Ishikawa (cell line): ENCODE results near the gene DROSHA.

ENCODE experiments used
- CEBPB ChIP-seq: IDR thresholded peaks from 2 replicates; pipeline ENCODE4 v1.6.1; 2012
- CREB1 ChIP-seq: IDR thresholded peaks from 2 replicates; pipeline ENCODE4 v1.6.1; 2012; ENCODE audit warnings: low read depth
- EGR1 ChIP-seq: IDR thresholded peaks from 2 replicates; pipeline ENCODE4 v1.6.1; 2012
- EP300 ChIP-seq: IDR thresholded peaks from 2 replicates; pipeline ENCODE4 v1.6.1; 2012; ENCODE audit warnings: borderline replicate concordance
- FOXM1 ChIP-seq: IDR thresholded peaks from 2 replicates; pipeline ENCODE4 v1.6.1; 2012; ENCODE audit warnings: low read depth, borderline replicate concordance
- MAX ChIP-seq: IDR thresholded peaks from 2 replicates; pipeline ENCODE4 v1.6.1; 2012
- NFIC ChIP-seq: IDR thresholded peaks from 2 replicates; pipeline ENCODE4 v1.6.1; 2012
- REST ChIP-seq: IDR thresholded peaks from 2 replicates; pipeline ENCODE4 v1.6.1; 2012; ENCODE audit warnings: low read depth, mild to moderate bottlenecking
- TAF1 ChIP-seq: IDR thresholded peaks from 2 replicates; pipeline ENCODE4 v1.6.1; 2012; ENCODE audit warnings: low read depth, mild to moderate bottlenecking
- TCF12 ChIP-seq: IDR thresholded peaks from 2 replicates; pipeline ENCODE4 v1.6.1; 2012; ENCODE audit warnings: low read depth
- YY1 ChIP-seq: IDR thresholded peaks from 2 replicates; pipeline ENCODE4 v1.6.1; 2012; ENCODE audit warnings: low read depth
- TF ChIP-seq, protein P1 (sequence below): IDR thresholded peaks from 2 replicates; pipeline ENCODE4 v1.6.1; 2012

DNA sequence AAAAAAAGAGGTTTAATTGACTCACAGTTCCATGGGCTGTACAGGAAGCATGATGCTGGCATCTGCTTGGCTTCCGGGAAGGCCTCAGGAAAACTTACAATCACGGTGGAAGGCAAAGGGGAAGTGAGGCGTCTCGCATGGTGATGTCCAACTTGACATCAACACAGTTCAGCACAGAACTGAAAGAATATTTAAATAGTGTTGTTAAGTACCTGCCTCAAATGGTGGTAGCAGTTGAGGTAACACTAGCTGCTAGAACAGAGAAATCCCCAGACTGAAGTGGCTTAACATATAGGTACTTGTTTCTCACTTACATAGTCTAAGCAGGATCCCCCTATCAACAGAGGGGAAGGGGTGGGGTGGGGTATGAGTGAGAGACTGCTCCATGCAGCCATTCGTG, 141.6 kb downstream of the DROSHA start:
- TF ChIP-seq TAF1 (no peak), REST (no peak), MAX (no peak), EP300 (no peak), EGR1 (no peak), NFIC (no peak), CEBPB (no peak), YY1 (no peak), CREB1 (no peak), TCF12 (no peak), FOXM1 (no peak)
- TF ChIP-seq, protein P1, sequence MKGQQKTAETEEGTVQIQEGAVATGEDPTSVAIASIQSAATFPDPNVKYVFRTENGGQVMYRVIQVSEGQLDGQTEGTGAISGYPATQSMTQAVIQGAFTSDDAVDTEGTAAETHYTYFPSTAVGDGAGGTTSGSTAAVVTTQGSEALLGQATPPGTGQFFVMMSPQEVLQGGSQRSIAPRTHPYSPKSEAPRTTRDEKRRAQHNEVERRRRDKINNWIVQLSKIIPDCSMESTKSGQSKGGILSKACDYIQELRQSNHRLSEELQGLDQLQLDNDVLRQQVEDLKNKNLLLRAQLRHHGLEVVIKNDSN, result no peak
